ENCODE results near the gene FIGN. TPM values are rescaled to one million over a fixed set of nuclear protein-coding genes. Genes with fewer than 3 reads are reported as not detected.

FIGN gene
- total and polyA plus RNA-seq, 2 of the 13 experiments (the other 11 are each of a cell fraction or from before 2014, with no cell fraction given) = 6.6 to 6.7 TPM

GRCh38 chr2:163736433-163737189, 803 bp upstream of the FIGN start (continued):
- TF ChIP-seq SKIL (CRISPR knock-in tag; IDR thresholded peaks at IDR 0.05; ENCODE audit: borderline replicate concordance) = no peak
- TF ChIP-seq NCOA5 (CRISPR knock-in tag; IDR thresholded peaks at IDR 0.05) = no peak
- TF ChIP-seq TCF12 (IDR thresholded peaks at IDR 0.05) = no peak
- peak; percentile 31; the same call in 1 of the 2 replicates for TF ChIP-seq TCF12 (CRISPR knock-in tag; IDR thresholded peaks at IDR 0.05)
- TF ChIP-seq SRSF4 (IDR thresholded peaks at IDR 0.05; ENCODE audit: low read depth, low read length, poor library complexity, severe bottlenecking) = no peak
- no peak for TF ChIP-seq HNF1A (IDR thresholded peaks at IDR 0.05; ENCODE audit: low read depth)
- TF ChIP-seq HNF1A (CRISPR knock-in tag; IDR thresholded peaks at IDR 0.05; ENCODE audit: borderline replicate concordance) = no peak
- TF ChIP-seq JDP2 (CRISPR knock-in tag; IDR thresholded peaks at IDR 0.05; ENCODE audit: borderline replicate concordance) = no peak
- 0 out of 2 replicates have a peak, but pooled peaks have one; percentile 53 for TF ChIP-seq ZNF576 (CRISPR knock-in tag; IDR thresholded peaks at IDR 0.05)
- TF ChIP-seq RBFOX2 (IDR thresholded peaks at IDR 0.05; ENCODE audit: low read depth, low read length) = peak; percentile 87
- TF ChIP-seq NONO (IDR thresholded peaks at IDR 0.05) = no peak
- peak; percentile 0; the same call in 1 of the 2 replicates for TF ChIP-seq NONO (CRISPR knock-in tag; conservative IDR thresholded peaks at IDR 0.05)
- no peak for TF ChIP-seq ZNF775 (CRISPR knock-in tag; IDR thresholded peaks at IDR 0.05; ENCODE audit: borderline replicate concordance)
- TF ChIP-seq ZNF569 (CRISPR knock-in tag; IDR thresholded peaks at IDR 0.05; ENCODE audit: borderline replicate concordance) = 0 out of 2 replicates have a peak, but pooled peaks have one; percentile 55
- TF ChIP-seq ZSCAN25 (CRISPR knock-in tag; IDR thresholded peaks at IDR 0.05) = peak; percentile 60; the same call in 1 of the 2 replicates
- no peak for TF ChIP-seq USF2 (IDR thresholded peaks at IDR 0.05; ENCODE audit: low read depth, low read length)
- no peak for TF ChIP-seq USF2 (CRISPR knock-in tag; IDR thresholded peaks at IDR 0.05; ENCODE audit: borderline replicate concordance)
- peak; percentile 72 for TF ChIP-seq FOXC1 (CRISPR knock-in tag; IDR thresholded peaks at IDR 0.05; ENCODE audit: borderline replicate concordance)

Measured in HepG2 (cell line).